Kidney (tissue), 22 donors: ENCODE data around the gene MED13L. TPM values are rescaled to one million over a fixed set of nuclear protein-coding genes. Genes with fewer than 3 reads are reported as not detected.

Experiments
- DNase-seq, 5 donors: peaks; one replicate each; pipeline ENCODE4 v3.0.0-alpha.2; 2013 to 2020
- FAIRE-seq: peaks from 2 replicates; lab custom pipeline; 2012; peaks lifted over from hg19 to GRCh38; lab: Jason Lieb, UNC
- H3K27ac ChIP-seq, 2 donors: one replicate each; pipeline ENCODE4 v1.7.0; 2013; ENCODE audit warnings: low read depth in 2 of 2, low read length in 2 of 2, inconsistent platforms in 1 of 2
- H3K27me3 ChIP-seq: one replicate; pipeline ENCODE4 v1.7.1; 2013; ENCODE audit warnings: low read length, inconsistent platforms; ENCODE audit not compliant: control insufficient read depth, insufficient read depth
- H3K36me3 ChIP-seq, 3 donors: one replicate each; pipeline versions ENCODE4 v1.7.0 to v1.7.1; 2013; ENCODE audit warnings: low read length in 3 of 3, control low read depth in 1 of 3, inconsistent platforms in 1 of 3; ENCODE audit not compliant: insufficient read depth in 3 of 3, control insufficient read depth in 2 of 3
- H3K4me1 ChIP-seq, 3 donors: one replicate each; pipeline versions ENCODE4 v1.7.0 to v1.7.1; 2013; ENCODE audit warnings: low read length in 3 of 3, inconsistent platforms in 1 of 3, low read depth in 1 of 3; ENCODE audit not compliant: control insufficient read depth in 2 of 3, insufficient read depth in 2 of 3
- H3K4me3 ChIP-seq, 3 donors: one replicate each; pipeline versions ENCODE4 v1.7.0 to v1.8.1; 2013; ENCODE audit warnings: low read length in 3 of 3, control low read depth in 1 of 3, inconsistent platforms in 1 of 3
- H3K9ac ChIP-seq, 3 donors: one replicate each; pipeline versions ENCODE4 v1.7.0 to v1.7.1; 2013; ENCODE audit warnings: low read length in 3 of 3, control low read depth in 1 of 3, inconsistent platforms in 1 of 3
- H3K9me3 ChIP-seq, 3 donors: one replicate each; pipeline versions ENCODE4 v1.7.0 to v1.7.1; 2013; ENCODE audit warnings: low read length in 3 of 3, control low read depth in 1 of 3, inconsistent platforms in 1 of 3; ENCODE audit not compliant: control insufficient read depth in 2 of 3, insufficient read depth in 1 of 3
- CTCF ChIP-seq: IDR thresholded peaks from 3 replicates; pipeline ENCODE4 v1.5.1; 2012; ENCODE audit warnings: mild to moderate bottlenecking, moderate library complexity, borderline replicate concordance; ENCODE audit not compliant: insufficient read depth; ENCODE audit errors: extremely low read depth
- intact Hi-C: fragments of 100-400 bp; cut with DNase I; formaldehyde crosslinking; loops from one replicate; pipeline ENCODE4 v1.11.1; 2022
- long read RNA-seq, 10 donors: library from polyadenylated mRNA in 1 of 10; unstranded in 1 of 10; transcript quantifications; one replicate each; pipeline ENCODE4 v2.0.0 and lab custom pipeline, GENCODE V29; 2021 to 2026
- polyA plus RNA-seq: library from polyadenylated mRNA; stranded (reverse); fragments of 350-450 nt; fragmentation: Illumina TruSeq; extraction: RNeasy Lipid Tissue Mini Kit (QIAGEN cat#74804); gene quantifications from one replicate; pipeline ENCODE4 v1.2.3, GENCODE V29; 2014; ENCODE audit warnings: low read depth, low replicate concordance; ENCODE audit not compliant: insufficient read depth
- total RNA-seq: library from RNA; stranded (reverse); fragmentation: NEBNext Ultra II Directional; extraction: Animal tissue kit (Norgen Biotek cat#: 25700); gene quantifications from one replicate; pipeline ENCODE4 v1.2.1, GENCODE V29; 2021
- donor health status: control.
- donor health status: control.
- donor health status: control.
- donor health status: control.
- donor health status: control.
- donor health status: DM: yes; HTN: yes; CAD: no.
- donor health status: Normal renal cell carcinoma (clear cell type).

The MED13L gene
- 153 TPM for total RNA-seq
- 7.1 TPM for polyA plus RNA-seq
- long read RNA-seq, donor 1, full-length matches to known transcripts: 7 of 12 reads
- long read RNA-seq, donor 1, partial matches to known transcripts: 5 of 12 reads
- long read RNA-seq, donor 1, other reads (novel, unspliced or antisense): 0 of 12 reads
- long read RNA-seq, donor 2, full-length matches to known transcripts: 10 of 10 reads
- long read RNA-seq, donor 2, partial matches to known transcripts: 0 of 10 reads
- long read RNA-seq, donor 2, other reads (novel, unspliced or antisense): 0 of 10 reads
- long read RNA-seq, donor 3, partial matches to known transcripts: 0 of 5 reads
- long read RNA-seq, donor 3, other reads (novel, unspliced or antisense): 0 of 5 reads
- long read RNA-seq, donor 4, full-length matches to known transcripts: 1 of 1 reads
- long read RNA-seq, donor 4, partial matches to known transcripts: 0 of 1 reads
- long read RNA-seq, donor 4, other reads (novel, unspliced or antisense): 0 of 1 reads
- long read RNA-seq, donor 5, full-length matches to known transcripts: 2 of 2 reads
- long read RNA-seq, donor 5, partial matches to known transcripts: 0 of 2 reads
- long read RNA-seq, donor 5, other reads (novel, unspliced or antisense): 0 of 2 reads
- long read RNA-seq, donor 6, full-length matches to known transcripts: 2 of 2 reads
- long read RNA-seq, donor 6, partial matches to known transcripts: 0 of 2 reads
- long read RNA-seq, donor 6, other reads (novel, unspliced or antisense): 0 of 2 reads
- long read RNA-seq, donor 7, full-length matches to known transcripts: 3 of 31 reads
- long read RNA-seq, donor 7, partial matches to known transcripts: 18 of 31 reads
- long read RNA-seq, donor 7, other reads (novel, unspliced or antisense): 10 of 31 reads
- long read RNA-seq, donor 8, full-length matches to known transcripts: 6 of 6 reads
- long read RNA-seq, donor 8, partial matches to known transcripts: 0 of 6 reads
- long read RNA-seq, donor 8, other reads (novel, unspliced or antisense): 0 of 6 reads
- long read RNA-seq, donor 9, full-length matches to known transcripts: 7 of 7 reads
- long read RNA-seq, donor 9, partial matches to known transcripts: 0 of 7 reads
- long read RNA-seq, donor 9, other reads (novel, unspliced or antisense): 0 of 7 reads
- long read RNA-seq, donor 10, full-length matches to known transcripts: 6 of 6 reads
- long read RNA-seq, donor 10, partial matches to known transcripts: 0 of 6 reads
- long read RNA-seq, donor 10, other reads (novel, unspliced or antisense): 0 of 6 reads

GRCh38 chr12:116277467-116278278 is at the start of gene MED13L:
Gene MED13L, minus strand, starts transcription at chr12:116277693. Its CDS starts 562 bp downstream, at chr12:116277131.
- FAIRE-seq (no peak), DNase-seq (peak; percentile 93 to 97 (median 96))
- TF ChIP-seq CTCF: peak; percentile 46

GRCh38 chr12:116325336-116325664 is 47.8 kb upstream of the MED13L start:
- Histone ChIP-seq H3K27me3 (no peaks in the 10 kb centered on the region), H3K9ac (no peak overlapping the region), H3K4me3 (no peak overlapping the region), H3K4me1 (peaks cover 0 to under 1% (median 0%) of the 10 kb centered on the region in 3 donors), H3K9me3 (no peaks in the 10 kb centered on the region), H3K36me3 (no peaks in the 10 kb centered on the region), H3K27ac (no peak overlapping the region)
- FAIRE-seq (no peak), DNase-seq (no peak)
- TF ChIP-seq CTCF: no peak
- intact Hi-C loops: no loop called here

More at GRCh38 chr12:116277467-116278278, at the start of gene MED13L:
- H3K9ac ChIP-seq: peak within 1 kb of the TSS; percentile 74 to 87 (median 78)
- no peaks in the 10 kb centered on the region for H3K36me3 ChIP-seq
- H3K27me3 ChIP-seq: no peaks in the 10 kb centered on the region
- H3K27ac ChIP-seq: peak within 1 kb of the TSS; percentile 80 to 81
- peaks cover 4 to 14% (median 6%) of the 10 kb centered on the region in 3 donors for H3K4me1 ChIP-seq
- intact Hi-C loops: loop anchor here (10.0 kb wide), 1 partner anchor 327 kb away; no protein-coding TSS in a partner anchor
- no peaks in the 10 kb centered on the region for H3K9me3 ChIP-seq
- peak within 1 kb of the TSS; percentile 77 to 89 (median 88) for H3K4me3 ChIP-seq
